Measurements from ENCODE around the gene SSH2.

GRCh38 chr17:29710520-29710884, 219.5 kb downstream of the SSH2 start:
- TF ChIP-seq CTCF (IDR thresholded peaks at IDR 0.05; ENCODE audit: poor library complexity, severe bottlenecking): no peak
- no peak for TF ChIP-seq EZH2 (IDR thresholded peaks at IDR 0.05; ENCODE audit: borderline replicate concordance, insufficient read depth, low read length, poor library complexity, severe bottlenecking)
- TF ChIP-seq, protein P1, sequence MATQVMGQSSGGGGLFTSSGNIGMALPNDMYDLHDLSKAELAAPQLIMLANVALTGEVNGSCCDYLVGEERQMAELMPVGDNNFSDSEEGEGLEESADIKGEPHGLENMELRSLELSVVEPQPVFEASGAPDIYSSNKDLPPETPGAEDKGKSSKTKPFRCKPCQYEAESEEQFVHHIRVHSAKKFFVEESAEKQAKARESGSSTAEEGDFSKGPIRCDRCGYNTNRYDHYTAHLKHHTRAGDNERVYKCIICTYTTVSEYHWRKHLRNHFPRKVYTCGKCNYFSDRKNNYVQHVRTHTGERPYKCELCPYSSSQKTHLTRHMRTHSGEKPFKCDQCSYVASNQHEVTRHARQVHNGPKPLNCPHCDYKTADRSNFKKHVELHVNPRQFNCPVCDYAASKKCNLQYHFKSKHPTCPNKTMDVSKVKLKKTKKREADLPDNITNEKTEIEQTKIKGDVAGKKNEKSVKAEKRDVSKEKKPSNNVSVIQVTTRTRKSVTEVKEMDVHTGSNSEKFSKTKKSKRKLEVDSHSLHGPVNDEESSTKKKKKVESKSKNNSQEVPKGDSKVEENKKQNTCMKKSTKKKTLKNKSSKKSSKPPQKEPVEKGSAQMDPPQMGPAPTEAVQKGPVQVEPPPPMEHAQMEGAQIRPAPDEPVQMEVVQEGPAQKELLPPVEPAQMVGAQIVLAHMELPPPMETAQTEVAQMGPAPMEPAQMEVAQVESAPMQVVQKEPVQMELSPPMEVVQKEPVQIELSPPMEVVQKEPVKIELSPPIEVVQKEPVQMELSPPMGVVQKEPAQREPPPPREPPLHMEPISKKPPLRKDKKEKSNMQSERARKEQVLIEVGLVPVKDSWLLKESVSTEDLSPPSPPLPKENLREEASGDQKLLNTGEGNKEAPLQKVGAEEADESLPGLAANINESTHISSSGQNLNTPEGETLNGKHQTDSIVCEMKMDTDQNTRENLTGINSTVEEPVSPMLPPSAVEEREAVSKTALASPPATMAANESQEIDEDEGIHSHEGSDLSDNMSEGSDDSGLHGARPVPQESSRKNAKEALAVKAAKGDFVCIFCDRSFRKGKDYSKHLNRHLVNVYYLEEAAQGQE (IDR thresholded peaks at IDR 0.05; ENCODE audit: borderline replicate concordance): no peak
- no peak for TF ChIP-seq POLR2AphosphoS5 (IDR thresholded peaks at IDR 0.05)
- TF ChIP-seq EP300 (conservative IDR thresholded peaks at IDR 0.05; ENCODE audit: poor library complexity, severe bottlenecking): no peak
- TF ChIP-seq SMC3 (conservative IDR thresholded peaks at IDR 0.05; ENCODE audit: poor library complexity): no peak
- TF ChIP-seq RAD21 (conservative IDR thresholded peaks at IDR 0.05): no peak

All from neural cell (in vitro differentiated cells).